Neural progenitor cell (in vitro differentiated cells): ENCODE results near the gene FOXD2. TPM values are rescaled to one million over a fixed set of nuclear protein-coding genes. Genes with fewer than 3 reads are reported as not detected.

ENCODE experiments used
- DNase-seq: peaks from one replicate; pipeline ENCODE4 v3.0.0-alpha.2; 2016; ENCODE audit warnings: low spot score
- H2AFZ ChIP-seq: fragments of 200-600 bp; sonication (generic); replicated peaks from 2 replicates; pipeline ENCODE4 v1.6.1; 2016; ENCODE audit warnings: antibody characterized with exemption
- H3F3A ChIP-seq: fragments of 200-600 bp; sonication (generic); 2 replicates; pipeline ENCODE4 v1.6.1; 2016; ENCODE audit warnings: antibody characterized with exemption, low read depth
- H3K27ac ChIP-seq: fragments of 200-600 bp; sonication (generic); 2 replicates; pipeline ENCODE4 v1.5.1; 2016; ENCODE audit warnings: mild to moderate bottlenecking
- H3K27me3 ChIP-seq: fragments of 200-600 bp; sonication (generic); 2 replicates; pipeline ENCODE4 v1.6.1; 2016; ENCODE audit warnings: mild to moderate bottlenecking, moderate library complexity
- H3K36me3 ChIP-seq: fragments of 200-600 bp; sonication (generic); 2 replicates; pipeline ENCODE4 v1.5.1; 2016
- H3K4me1 ChIP-seq: fragments of 200-600 bp; sonication (generic); 2 replicates; pipeline ENCODE4 v1.6.1; 2016; ENCODE audit warnings: mixed run types
- H3K4me2 ChIP-seq: fragments of 200-600 bp; sonication (generic); 2 replicates; pipeline ENCODE4 v1.6.1; 2016
- H3K4me3 ChIP-seq: fragments of 200-600 bp; sonication (generic); 2 replicates; pipeline ENCODE4 v1.5.1; 2016
- H3K79me2 ChIP-seq: fragments of 200-600 bp; sonication (generic); 2 replicates; pipeline ENCODE4 v1.6.1; 2016; ENCODE audit warnings: low read depth
- H3K9ac ChIP-seq: fragments of 200-600 bp; sonication (generic); 2 replicates; pipeline ENCODE4 v1.6.1; 2016
- H3K9me3 ChIP-seq: fragments of 200-600 bp; sonication (generic); 2 replicates; pipeline ENCODE4 v1.5.1; 2016; ENCODE audit warnings: low read depth
- H4K20me1 ChIP-seq: fragments of 200-600 bp; sonication (generic); 2 replicates; pipeline ENCODE4 v1.6.1; 2016; ENCODE audit warnings: low read depth
- H3K27ac Mint-ChIP-seq: 3 replicates; pipeline ENCODE4 v1.8.0; 2021; ENCODE audit warnings: mixed read lengths
- H3K27me3 Mint-ChIP-seq: 2 replicates; pipeline ENCODE4 v1.8.0; 2022; ENCODE audit warnings: low read depth, mild to moderate bottlenecking, inconsistent platforms, moderate library complexity, mixed read lengths; ENCODE audit not compliant: insufficient read depth
- H3K36me3 Mint-ChIP-seq: 3 replicates; pipeline ENCODE4 v1.8.0; 2021; ENCODE audit warnings: mixed read lengths
- H3K4me1 Mint-ChIP-seq: 3 replicates; pipeline ENCODE4 v1.8.0; 2021; ENCODE audit warnings: mixed read lengths
- H3K4me3 Mint-ChIP-seq: 3 replicates; pipeline ENCODE4 v1.8.0; 2021; ENCODE audit warnings: mild to moderate bottlenecking, moderate library complexity, mixed read lengths
- H3K9me3 Mint-ChIP-seq: 3 replicates; pipeline ENCODE4 v1.8.0; 2020; ENCODE audit warnings: mixed read lengths
- EZH2 ChIP-seq: fragments of 200-600 bp; sonication (generic); IDR thresholded peaks from 2 replicates; pipeline ENCODE4 v1.6.1; 2017; ENCODE audit warnings: antibody characterized with exemption, mild to moderate bottlenecking, moderate library complexity
- EZH2phosphoT487 ChIP-seq: fragments of 200-600 bp; sonication (generic); IDR thresholded peaks from 2 replicates; pipeline ENCODE4 v1.6.1; 2017; ENCODE audit warnings: antibody characterized with exemption
- total RNA-seq: library from RNA; depleted of rRNA; stranded (reverse); fragments of >200 nt; gene quantifications from 2 replicates; pipeline ENCODE4 v1.2.3, GENCODE V29; 2015; ENCODE audit warnings: low replicate concordance
- TF ChIP-seq, protein P1 (sequence below): fragments of 200-600 bp; sonication (generic); IDR thresholded peaks from 2 replicates; pipeline ENCODE4 v1.5.1; 2017; ENCODE audit warnings: antibody characterized with exemption, mild to moderate bottlenecking

FOXD2 gene
- total RNA-seq, 1 donor from 2014 or later, result 0.32 TPM

DNA sequence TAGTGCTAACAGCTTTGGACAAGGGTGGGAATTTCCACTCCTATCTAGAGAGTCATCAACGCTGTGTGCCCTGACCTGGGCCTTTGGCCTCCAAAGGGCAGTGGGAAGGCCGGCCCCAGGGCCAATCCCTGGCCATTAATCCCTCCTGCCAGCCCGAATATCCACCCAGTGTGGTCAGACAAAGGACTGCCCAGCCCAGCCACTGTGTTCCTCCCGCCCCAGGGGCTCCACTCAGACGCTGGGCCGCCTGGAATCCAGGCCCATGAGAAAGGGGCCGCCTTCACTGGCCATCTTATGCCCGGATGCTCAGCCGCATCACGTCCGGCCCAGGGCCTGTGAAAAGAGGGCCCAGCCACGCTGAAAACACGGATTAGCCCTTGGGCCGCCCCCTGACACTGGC is 25.4 kb upstream of the FOXD2 start:
- H3K27ac Mint-ChIP-seq, result no peak overlapping the region
- peaks cover 6% of the 10 kb centered on the region for H3F3A ChIP-seq
- peaks cover 7% of the 10 kb centered on the region for H4K20me1 ChIP-seq
- TF ChIP-seq EZH2phosphoT487 (no peak), EZH2 (no peak)
- TF ChIP-seq, protein P1, sequence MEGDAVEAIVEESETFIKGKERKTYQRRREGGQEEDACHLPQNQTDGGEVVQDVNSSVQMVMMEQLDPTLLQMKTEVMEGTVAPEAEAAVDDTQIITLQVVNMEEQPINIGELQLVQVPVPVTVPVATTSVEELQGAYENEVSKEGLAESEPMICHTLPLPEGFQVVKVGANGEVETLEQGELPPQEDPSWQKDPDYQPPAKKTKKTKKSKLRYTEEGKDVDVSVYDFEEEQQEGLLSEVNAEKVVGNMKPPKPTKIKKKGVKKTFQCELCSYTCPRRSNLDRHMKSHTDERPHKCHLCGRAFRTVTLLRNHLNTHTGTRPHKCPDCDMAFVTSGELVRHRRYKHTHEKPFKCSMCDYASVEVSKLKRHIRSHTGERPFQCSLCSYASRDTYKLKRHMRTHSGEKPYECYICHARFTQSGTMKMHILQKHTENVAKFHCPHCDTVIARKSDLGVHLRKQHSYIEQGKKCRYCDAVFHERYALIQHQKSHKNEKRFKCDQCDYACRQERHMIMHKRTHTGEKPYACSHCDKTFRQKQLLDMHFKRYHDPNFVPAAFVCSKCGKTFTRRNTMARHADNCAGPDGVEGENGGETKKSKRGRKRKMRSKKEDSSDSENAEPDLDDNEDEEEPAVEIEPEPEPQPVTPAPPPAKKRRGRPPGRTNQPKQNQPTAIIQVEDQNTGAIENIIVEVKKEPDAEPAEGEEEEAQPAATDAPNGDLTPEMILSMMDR, result no peak
- no peak overlapping the region for H3K4me3 ChIP-seq
- H3K27ac ChIP-seq, result no peak overlapping the region
- DNase-seq, result peak; percentile 87
- no peaks in the 10 kb centered on the region for H3K36me3 ChIP-seq
- no peaks in the 10 kb centered on the region for H3K79me2 ChIP-seq
- H3K27me3 Mint-ChIP-seq, result peaks cover 39% of the 10 kb centered on the region
- no peak overlapping the region for H3K9ac ChIP-seq
- H3K4me2 ChIP-seq, result peak overlapping the region; percentile 24
- H3K9me3 Mint-ChIP-seq, result no peaks in the 10 kb centered on the region
- no peaks in the 10 kb centered on the region for H3K36me3 Mint-ChIP-seq
- H3K4me3 Mint-ChIP-seq, result no peak overlapping the region
- H2AFZ ChIP-seq, result peak overlapping the region; percentile 51
- peaks cover 4% of the 10 kb centered on the region for H3K4me1 Mint-ChIP-seq
- H3K4me1 ChIP-seq, result peaks cover 7% of the 10 kb centered on the region
- H3K9me3 ChIP-seq, result no peaks in the 10 kb centered on the region
- peaks cover 75% of the 10 kb centered on the region for H3K27me3 ChIP-seq

DNA sequence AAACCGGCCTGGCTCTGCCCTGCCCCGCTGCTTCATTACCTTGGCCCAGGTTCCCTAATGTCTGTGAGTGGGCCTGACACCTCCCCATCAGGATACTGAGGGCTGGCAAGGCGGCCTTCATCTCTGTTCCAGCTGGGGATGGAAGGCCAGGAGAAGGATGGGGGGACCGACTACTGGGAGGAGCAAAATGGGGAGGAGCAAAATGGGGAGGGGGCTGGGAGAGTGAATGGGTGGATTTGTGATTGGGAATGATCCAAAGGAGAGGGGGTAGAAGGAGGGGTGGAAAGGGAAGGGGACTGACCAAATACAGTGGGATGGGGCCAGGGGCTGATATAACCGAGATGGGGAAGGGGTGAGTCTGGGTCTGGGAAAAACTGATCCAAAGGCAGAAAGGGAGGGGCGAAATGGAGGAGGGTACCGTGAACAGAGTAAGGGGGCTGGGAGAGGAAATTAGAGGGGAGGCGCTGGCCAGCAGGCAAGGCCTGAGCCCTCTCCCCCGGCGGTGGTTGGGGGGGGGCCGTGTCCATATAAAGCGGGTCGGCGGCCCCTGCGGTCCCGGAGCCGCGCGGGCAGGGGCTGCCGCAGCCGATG is 22.0 kb upstream of the FOXD2 start, which contains the start of gene FOXE3:
Gene FOXE3, plus strand, starts transcription at position 558 of the 591 bp plus-strand sequence. Its CDS starts 31 bp downstream, at position 589.
- DNase-seq, result no peak
- peaks cover 7% of the 10 kb centered on the region for H3K4me1 ChIP-seq
- peaks cover 7% of the 10 kb centered on the region for H3K4me1 Mint-ChIP-seq
- H3K27me3 Mint-ChIP-seq, result peaks cover 63% of the 10 kb centered on the region
- H3K27ac ChIP-seq, result no peak within 1 kb of the TSS
- peaks cover 6% of the 10 kb centered on the region for H3F3A ChIP-seq
- H3K4me2 ChIP-seq, result peak within 1 kb of the TSS; percentile 77
- no peak for TF ChIP-seq EZH2phosphoT487
- TF ChIP-seq EZH2, result peak; percentile 8
- TF ChIP-seq, protein P1, result no peak
- H2AFZ ChIP-seq, result peak within 1 kb of the TSS; percentile 90
- H3K4me3 Mint-ChIP-seq, result peak within 1 kb of the TSS; percentile 81
- peaks cover 97% of the 10 kb centered on the region for H3K27me3 ChIP-seq
- H3K36me3 ChIP-seq, result no peaks in the 10 kb centered on the region
- H3K36me3 Mint-ChIP-seq, result no peaks in the 10 kb centered on the region
- no peaks in the 10 kb centered on the region for H3K9me3 Mint-ChIP-seq
- no peaks in the 10 kb centered on the region for H3K79me2 ChIP-seq
- peaks cover 18% of the 10 kb centered on the region for H4K20me1 ChIP-seq
- H3K9ac ChIP-seq, result no peak within 1 kb of the TSS
- H3K27ac Mint-ChIP-seq, result no peak within 1 kb of the TSS
- no peaks in the 10 kb centered on the region for H3K9me3 ChIP-seq
- H3K4me3 ChIP-seq, result peak within 1 kb of the TSS; percentile 38

DNA sequence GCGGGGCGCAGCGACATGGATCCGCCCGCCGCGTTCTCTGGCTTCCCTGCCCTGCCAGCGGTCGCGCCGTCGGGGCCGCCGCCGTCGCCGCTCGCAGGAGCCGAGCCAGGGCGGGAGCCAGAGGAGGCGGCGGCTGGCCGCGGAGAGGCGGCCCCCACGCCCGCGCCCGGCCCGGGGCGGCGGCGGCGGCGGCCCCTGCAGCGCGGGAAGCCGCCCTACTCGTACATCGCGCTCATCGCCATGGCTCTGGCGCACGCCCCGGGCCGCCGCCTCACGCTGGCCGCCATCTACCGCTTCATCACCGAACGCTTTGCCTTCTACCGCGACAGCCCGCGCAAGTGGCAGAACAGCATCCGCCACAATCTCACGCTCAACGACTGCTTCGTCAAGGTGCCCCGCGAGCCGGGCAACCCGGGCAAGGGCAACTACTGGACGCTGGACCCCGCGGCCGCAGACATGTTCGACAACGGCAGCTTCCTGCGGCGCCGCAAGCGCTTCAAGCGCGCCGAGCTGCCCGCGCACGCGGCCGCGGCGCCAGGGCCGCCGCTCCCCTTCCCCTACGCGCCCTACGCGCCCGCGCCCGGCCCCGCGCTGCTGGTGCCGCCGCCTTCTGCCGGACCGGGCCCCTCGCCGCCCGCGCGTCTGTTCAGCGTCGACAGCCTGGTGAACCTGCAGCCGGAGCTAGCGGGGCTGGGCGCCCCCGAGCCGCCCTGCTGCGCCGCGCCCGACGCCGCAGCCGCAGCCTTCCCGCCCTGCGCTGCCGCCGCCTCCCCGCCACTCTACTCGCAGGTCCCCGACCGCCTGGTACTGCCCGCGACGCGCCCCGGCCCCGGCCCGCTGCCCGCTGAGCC is 21.3 kb upstream of the FOXD2 start:
- Histone ChIP-seq H3K9ac (no peak overlapping the region), H3K4me3 (peak overlapping the region; percentile 38), H3K79me2 (no peaks in the 10 kb centered on the region), H2AFZ (peak overlapping the region; percentile 90), H3K4me1 (peaks cover 7% of the 10 kb centered on the region), H3K27me3 (peaks cover 99% of the 10 kb centered on the region), H3K27ac (no peak overlapping the region), H3K4me2 (peak overlapping the region; percentile 77), H3F3A (peaks cover 6% of the 10 kb centered on the region), H4K20me1 (peaks cover 18% of the 10 kb centered on the region), H3K9me3 (no peaks in the 10 kb centered on the region), H3K36me3 (no peaks in the 10 kb centered on the region)
- H3K9me3 Mint-ChIP-seq, result no peaks in the 10 kb centered on the region
- peaks cover 7% of the 10 kb centered on the region for H3K4me1 Mint-ChIP-seq
- DNase-seq, result peak; percentile 68
- H3K4me3 Mint-ChIP-seq, result peak overlapping the region; percentile 81
- H3K27me3 Mint-ChIP-seq, result peaks cover 68% of the 10 kb centered on the region
- H3K36me3 Mint-ChIP-seq, result no peaks in the 10 kb centered on the region
- TF ChIP-seq EZH2, result peak; percentile 88
- TF ChIP-seq, protein P1, result no peak
- TF ChIP-seq EZH2phosphoT487, result peak; percentile 93
- no peak overlapping the region for H3K27ac Mint-ChIP-seq
